NB4 (cell line): ENCODE data around the gene FBXO4.
A peak's percentile ranks its signal among the peaks of the same experiment; 100 is the strongest.

Experiments used
- DNase-seq: peaks from one replicate; pipeline ENCODE4 v3.0.0; 2010; ENCODE audit warnings: low read depth
- H3K4me3 ChIP-seq: one replicate; pipeline ENCODE4 v1.5.1; 2011; ENCODE audit warnings: mild to moderate bottlenecking, low read depth, low read length, moderate library complexity
- MYC ChIP-seq: IDR thresholded peaks from 2 replicates; pipeline ENCODE4 v1.6.1; 2011; ENCODE audit warnings: low read depth, low read length
- POLR2A ChIP-seq: IDR thresholded peaks from 2 replicates; pipeline ENCODE4 v1.6.1; 2011; ENCODE audit warnings: mild to moderate bottlenecking; ENCODE audit not compliant: insufficient read length; ENCODE audit errors: extremely low read depth
- TF ChIP-seq, protein P1 (sequence below): IDR thresholded peaks from 2 replicates; pipeline ENCODE4 v1.6.1; 2011; ENCODE audit warnings: low read depth, low read length
- TF ChIP-seq, protein P2 (sequence below): IDR thresholded peaks from one replicate; pipeline ENCODE4 v1.5.1; 2012; ENCODE audit warnings: low read depth, low read length

The FBXO4 gene

DNA sequence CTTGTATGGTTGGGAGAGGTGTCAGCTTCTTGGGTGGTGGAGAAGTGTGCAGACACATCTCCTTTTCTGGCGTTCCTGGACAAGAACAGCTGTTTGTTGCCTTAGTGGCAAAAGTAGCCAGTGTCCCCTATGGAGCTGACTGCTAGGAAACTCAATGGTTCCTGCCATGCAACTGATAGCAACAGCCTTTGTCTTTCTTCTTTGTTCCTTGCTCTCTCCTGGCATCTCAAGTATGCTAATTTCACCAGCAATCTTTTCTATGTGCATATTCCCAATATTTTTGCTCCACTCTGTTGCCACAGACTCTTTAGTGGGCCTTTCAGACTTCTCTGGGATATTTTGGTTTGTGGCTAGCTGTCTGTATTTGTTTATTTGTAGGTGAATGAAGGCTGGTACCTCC lies 36.7 kb downstream of the FBXO4 start:
- no peak overlapping the region for H3K4me3 ChIP-seq
- DNase-seq: no peak
- TF ChIP-seq, protein P1, sequence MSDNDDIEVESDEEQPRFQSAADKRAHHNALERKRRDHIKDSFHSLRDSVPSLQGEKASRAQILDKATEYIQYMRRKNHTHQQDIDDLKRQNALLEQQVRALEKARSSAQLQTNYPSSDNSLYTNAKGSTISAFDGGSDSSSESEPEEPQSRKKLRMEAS: no peak
- no peak for TF ChIP-seq MYC
- TF ChIP-seq, protein P2, sequence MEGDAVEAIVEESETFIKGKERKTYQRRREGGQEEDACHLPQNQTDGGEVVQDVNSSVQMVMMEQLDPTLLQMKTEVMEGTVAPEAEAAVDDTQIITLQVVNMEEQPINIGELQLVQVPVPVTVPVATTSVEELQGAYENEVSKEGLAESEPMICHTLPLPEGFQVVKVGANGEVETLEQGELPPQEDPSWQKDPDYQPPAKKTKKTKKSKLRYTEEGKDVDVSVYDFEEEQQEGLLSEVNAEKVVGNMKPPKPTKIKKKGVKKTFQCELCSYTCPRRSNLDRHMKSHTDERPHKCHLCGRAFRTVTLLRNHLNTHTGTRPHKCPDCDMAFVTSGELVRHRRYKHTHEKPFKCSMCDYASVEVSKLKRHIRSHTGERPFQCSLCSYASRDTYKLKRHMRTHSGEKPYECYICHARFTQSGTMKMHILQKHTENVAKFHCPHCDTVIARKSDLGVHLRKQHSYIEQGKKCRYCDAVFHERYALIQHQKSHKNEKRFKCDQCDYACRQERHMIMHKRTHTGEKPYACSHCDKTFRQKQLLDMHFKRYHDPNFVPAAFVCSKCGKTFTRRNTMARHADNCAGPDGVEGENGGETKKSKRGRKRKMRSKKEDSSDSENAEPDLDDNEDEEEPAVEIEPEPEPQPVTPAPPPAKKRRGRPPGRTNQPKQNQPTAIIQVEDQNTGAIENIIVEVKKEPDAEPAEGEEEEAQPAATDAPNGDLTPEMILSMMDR: no peak
- no peak for TF ChIP-seq POLR2A

- TF ChIP-seq, protein P1: no peak
- no peak for TF ChIP-seq MYC
- TF ChIP-seq POLR2A: no peak
- TF ChIP-seq, protein P2: no peak
Observed at GRCh38 chr5:41962491-41962890, 37.4 kb downstream of the FBXO4 start.

GRCh38 chr5:41966401-41967105 lies 41.5 kb downstream of the FBXO4 start:
- H3K4me3 ChIP-seq: no peak overlapping the region
- no peak for DNase-seq
- TF ChIP-seq, protein P1: no peak
- TF ChIP-seq POLR2A: no peak
- TF ChIP-seq MYC: no peak
- TF ChIP-seq, protein P2: no peak

More at GRCh38 chr5:41962491-41962890, 37.4 kb downstream of the FBXO4 start:
- DNase-seq: no peak
- no peak overlapping the region for H3K4me3 ChIP-seq

DNA sequence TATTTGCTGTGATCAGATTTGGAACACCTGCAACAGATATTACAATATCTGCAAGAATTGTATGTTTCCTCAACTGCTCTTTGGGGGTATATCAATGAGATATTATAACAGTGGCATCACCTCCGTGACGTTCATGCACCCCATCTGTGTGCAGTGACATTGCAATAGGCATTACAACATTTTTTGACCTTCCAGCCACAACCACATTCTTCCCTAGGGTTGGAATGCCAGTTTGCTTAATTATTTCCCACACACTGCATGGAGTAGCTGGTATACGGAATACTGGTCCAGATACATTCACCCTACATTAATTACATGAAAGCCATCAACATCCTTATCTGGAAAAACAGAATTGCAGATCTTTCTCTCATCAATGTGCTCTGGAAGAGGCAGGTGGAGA lies 42.3 kb downstream of the FBXO4 start:
- no peak overlapping the region for H3K4me3 ChIP-seq
- DNase-seq: no peak
- TF ChIP-seq, protein P1: no peak
- no peak for TF ChIP-seq POLR2A

- no peak for DNase-seq
- no peak for TF ChIP-seq MYC
- TF ChIP-seq, protein P2: peak; percentile 3
- no peak for TF ChIP-seq POLR2A
- TF ChIP-seq, protein P1: no peak
- H3K4me3 ChIP-seq: no peak overlapping the region
Observed at GRCh38 chr5:41968153-41968723, 43.2 kb downstream of the FBXO4 start.

DNA sequence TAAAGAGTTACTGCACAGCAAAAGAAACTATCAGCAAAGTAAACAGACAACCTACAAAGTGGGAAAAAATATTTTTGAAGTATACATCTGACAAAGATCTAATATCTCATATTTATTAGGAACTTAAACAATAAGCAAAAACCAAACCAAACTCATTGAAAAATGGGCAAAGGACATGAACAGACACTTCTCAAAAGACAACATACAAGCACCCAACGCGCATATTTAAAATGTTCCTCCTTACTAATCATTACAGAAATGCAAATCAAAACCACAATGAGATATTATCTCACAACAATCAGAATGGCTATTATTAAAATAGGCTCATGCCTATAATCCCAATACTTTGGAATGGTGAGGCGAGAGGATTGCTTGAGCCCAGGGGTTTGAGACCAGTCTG lies 48.0 kb downstream of the FBXO4 start:
- H3K4me3 ChIP-seq: no peak overlapping the region
- TF ChIP-seq, protein P1: no peak
- TF ChIP-seq POLR2A (no peak), MYC (no peak)
- TF ChIP-seq, protein P2: no peak
- no peak for DNase-seq
